ENCODE measurements around the gene TGFBR3L. TPM values are rescaled to one million over a fixed set of nuclear protein-coding genes. Genes with fewer than 3 reads are reported as not detected.

Gene TGFBR3L
- total RNA-seq, 1 experiment from 2014 or later = 12.5 TPM

DNA sequence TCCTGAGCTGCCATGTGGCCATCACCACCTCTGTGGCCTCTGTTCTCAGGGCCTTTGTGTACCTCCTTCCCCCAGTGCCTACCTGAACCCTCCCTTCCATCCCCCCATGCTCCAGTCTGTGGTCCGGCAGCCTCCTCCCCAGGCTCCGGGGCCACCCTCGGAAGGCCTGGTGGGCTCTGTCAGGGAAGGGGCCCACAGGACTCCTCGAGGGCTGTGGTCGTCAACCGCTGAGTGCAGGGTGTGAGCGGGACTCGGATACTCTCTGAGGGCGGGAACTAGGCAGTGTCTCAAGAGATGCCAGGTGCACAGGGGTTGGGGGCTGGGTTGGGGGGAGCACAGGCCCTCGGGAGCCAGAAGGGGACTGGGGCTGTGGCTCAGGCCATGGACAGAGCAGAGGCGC, 7.1 kb upstream of the TGFBR3L start:
- CTCF ChIA-PET = interaction anchor here (1.0 kb wide), 1 partner anchor 38 kb away, joined by 5 read pairs; no protein-coding TSS in a partner anchor
- Histone ChIP-seq H3K4me3 (ENCODE audit: low read depth in 2 of 2, low read length in 2 of 2) (no peak overlapping the region), H3K9me3 (ENCODE audit: control insufficient read depth, insufficient read depth, low read depth, low read length) (no peaks in the 10 kb centered on the region), H3K27me3 (ENCODE audit: control insufficient read depth, insufficient read depth, low read length) (no peaks in the 10 kb centered on the region), H3K4me1 (ENCODE audit: control insufficient read depth, insufficient read depth, low read length) (peaks cover 6% of the 10 kb centered on the region; the same call in 1 of the 2 replicates), H3K36me3 (ENCODE audit: control insufficient read depth, insufficient read depth, low read length) (no peaks in the 10 kb centered on the region; the same call in 1 of the 2 replicates), H3K27ac (ENCODE audit: low read length) (no peak overlapping the region)
- no TSS peak for BruUV-seq (replicated peaks)
- POLR2A ChIA-PET = interaction anchor here (0.6 kb wide), 1 partner anchor 91 kb away, joined by 4 read pairs; no protein-coding TSS in a partner anchor
- intact Hi-C loops (cut with micrococcal nuclease; ENCODE audit: unreplicated experiment) (no loop called here), in situ Hi-C loops (cut with HindIII; ENCODE audit: low pct_unique_long_range_greater_than_20kb, low sequenced_read_pairs) (no loop called here)
- DNase-seq (ENCODE audit: low read depth, low spot score) (no peak), ATAC-seq (no peak)
- TF ChIP-seq POLR2AphosphoS5 (IDR thresholded peaks at IDR 0.05; ENCODE audit: low read depth, low read length) = no peak
- TF ChIP-seq SIN3A (IDR thresholded peaks at IDR 0.05; ENCODE audit: borderline replicate concordance, insufficient read depth, low read depth, low read length) = no peak

DNA sequence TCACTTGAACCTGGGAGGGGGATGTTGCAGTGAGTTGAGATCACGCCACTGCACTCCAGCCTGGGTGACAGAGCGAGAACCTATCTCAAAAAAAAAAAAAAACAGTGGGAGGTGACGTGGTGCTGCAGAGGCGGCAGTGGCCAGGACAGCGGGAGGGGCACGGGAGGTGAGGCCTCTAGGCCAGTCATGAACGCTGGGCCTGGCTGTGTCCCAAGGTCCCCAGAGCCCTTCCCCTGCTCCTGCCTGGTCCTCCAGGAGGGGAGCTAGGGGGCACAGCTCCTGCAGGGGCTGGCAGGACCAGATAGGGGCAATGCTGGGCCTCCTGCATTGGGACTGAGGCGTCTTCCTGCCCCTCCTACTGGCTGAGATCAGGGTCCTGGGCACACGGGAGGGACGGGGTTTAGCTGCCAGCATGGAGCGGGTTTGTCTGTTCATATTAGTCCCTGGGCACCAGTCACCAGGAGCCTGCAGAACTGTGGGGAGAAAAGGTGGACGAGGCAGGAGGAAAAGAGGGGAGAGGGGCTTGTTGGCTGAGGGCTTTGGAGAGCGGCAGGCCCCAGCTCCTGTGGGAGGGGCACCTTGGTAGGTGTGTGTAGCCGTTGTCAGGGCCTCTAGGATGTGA, 6.4 kb upstream of the TGFBR3L start:
- H3K9me3 ChIP-seq (ENCODE audit: control insufficient read depth, insufficient read depth, low read depth, low read length) = no peaks in the 10 kb centered on the region
- H3K4me1 ChIP-seq (ENCODE audit: control insufficient read depth, insufficient read depth, low read length) = peaks cover 6% of the 10 kb centered on the region; the same call in 1 of the 2 replicates
- no TSS peak for BruUV-seq (replicated peaks)
- no peak overlapping the region for H3K27ac ChIP-seq (ENCODE audit: low read length)
- H3K36me3 ChIP-seq (ENCODE audit: control insufficient read depth, insufficient read depth, low read length) = no peaks in the 10 kb centered on the region; the same call in 1 of the 2 replicates
- ChIA-PET CTCF (interaction anchor here (1.0 to 1.1 kb wide), 2 partner anchors 12 to 39 kb away, joined by 3 to 5 read pairs; partner anchors contain the start of gene SNAPC2), POLR2A (interaction anchor here (0.6 kb wide), 1 partner anchor 61 kb away, joined by 5 read pairs; no protein-coding TSS in a partner anchor)
- H3K27me3 ChIP-seq (ENCODE audit: control insufficient read depth, insufficient read depth, low read length) = no peaks in the 10 kb centered on the region
- DNase-seq (ENCODE audit: low read depth, low spot score) = no peak
- in situ Hi-C loops (cut with HindIII; ENCODE audit: low pct_unique_long_range_greater_than_20kb, low sequenced_read_pairs) = no loop called here
- TF ChIP-seq, protein P1, sequence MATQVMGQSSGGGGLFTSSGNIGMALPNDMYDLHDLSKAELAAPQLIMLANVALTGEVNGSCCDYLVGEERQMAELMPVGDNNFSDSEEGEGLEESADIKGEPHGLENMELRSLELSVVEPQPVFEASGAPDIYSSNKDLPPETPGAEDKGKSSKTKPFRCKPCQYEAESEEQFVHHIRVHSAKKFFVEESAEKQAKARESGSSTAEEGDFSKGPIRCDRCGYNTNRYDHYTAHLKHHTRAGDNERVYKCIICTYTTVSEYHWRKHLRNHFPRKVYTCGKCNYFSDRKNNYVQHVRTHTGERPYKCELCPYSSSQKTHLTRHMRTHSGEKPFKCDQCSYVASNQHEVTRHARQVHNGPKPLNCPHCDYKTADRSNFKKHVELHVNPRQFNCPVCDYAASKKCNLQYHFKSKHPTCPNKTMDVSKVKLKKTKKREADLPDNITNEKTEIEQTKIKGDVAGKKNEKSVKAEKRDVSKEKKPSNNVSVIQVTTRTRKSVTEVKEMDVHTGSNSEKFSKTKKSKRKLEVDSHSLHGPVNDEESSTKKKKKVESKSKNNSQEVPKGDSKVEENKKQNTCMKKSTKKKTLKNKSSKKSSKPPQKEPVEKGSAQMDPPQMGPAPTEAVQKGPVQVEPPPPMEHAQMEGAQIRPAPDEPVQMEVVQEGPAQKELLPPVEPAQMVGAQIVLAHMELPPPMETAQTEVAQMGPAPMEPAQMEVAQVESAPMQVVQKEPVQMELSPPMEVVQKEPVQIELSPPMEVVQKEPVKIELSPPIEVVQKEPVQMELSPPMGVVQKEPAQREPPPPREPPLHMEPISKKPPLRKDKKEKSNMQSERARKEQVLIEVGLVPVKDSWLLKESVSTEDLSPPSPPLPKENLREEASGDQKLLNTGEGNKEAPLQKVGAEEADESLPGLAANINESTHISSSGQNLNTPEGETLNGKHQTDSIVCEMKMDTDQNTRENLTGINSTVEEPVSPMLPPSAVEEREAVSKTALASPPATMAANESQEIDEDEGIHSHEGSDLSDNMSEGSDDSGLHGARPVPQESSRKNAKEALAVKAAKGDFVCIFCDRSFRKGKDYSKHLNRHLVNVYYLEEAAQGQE (IDR thresholded peaks at IDR 0.05; ENCODE audit: insufficient read depth in 1 of 2, low read depth in 2 of 2, low read length in 1 of 2) = no peak
- no peak for TF ChIP-seq TCF7L2 (IDR thresholded peaks at IDR 0.05; ENCODE audit: low read depth, low read length)
- TF ChIP-seq, protein P2, sequence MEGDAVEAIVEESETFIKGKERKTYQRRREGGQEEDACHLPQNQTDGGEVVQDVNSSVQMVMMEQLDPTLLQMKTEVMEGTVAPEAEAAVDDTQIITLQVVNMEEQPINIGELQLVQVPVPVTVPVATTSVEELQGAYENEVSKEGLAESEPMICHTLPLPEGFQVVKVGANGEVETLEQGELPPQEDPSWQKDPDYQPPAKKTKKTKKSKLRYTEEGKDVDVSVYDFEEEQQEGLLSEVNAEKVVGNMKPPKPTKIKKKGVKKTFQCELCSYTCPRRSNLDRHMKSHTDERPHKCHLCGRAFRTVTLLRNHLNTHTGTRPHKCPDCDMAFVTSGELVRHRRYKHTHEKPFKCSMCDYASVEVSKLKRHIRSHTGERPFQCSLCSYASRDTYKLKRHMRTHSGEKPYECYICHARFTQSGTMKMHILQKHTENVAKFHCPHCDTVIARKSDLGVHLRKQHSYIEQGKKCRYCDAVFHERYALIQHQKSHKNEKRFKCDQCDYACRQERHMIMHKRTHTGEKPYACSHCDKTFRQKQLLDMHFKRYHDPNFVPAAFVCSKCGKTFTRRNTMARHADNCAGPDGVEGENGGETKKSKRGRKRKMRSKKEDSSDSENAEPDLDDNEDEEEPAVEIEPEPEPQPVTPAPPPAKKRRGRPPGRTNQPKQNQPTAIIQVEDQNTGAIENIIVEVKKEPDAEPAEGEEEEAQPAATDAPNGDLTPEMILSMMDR (IDR thresholded peaks at IDR 0.05) = no peak
- H3K4me3 ChIP-seq (ENCODE audit: low read depth in 2 of 2, low read length in 2 of 2) = no peak overlapping the region
- no peak; the same call in 1 of the 2 replicates for ATAC-seq
- intact Hi-C loops (cut with micrococcal nuclease; ENCODE audit: unreplicated experiment) = no loop called here

Measured in Panc1 (cell line).